HepG2 (cell line): ENCODE measurements around the gene PARP3. TPM values are rescaled to one million over a fixed set of nuclear protein-coding genes. Genes with fewer than 3 reads are reported as not detected.
A peak's percentile ranks its signal among the peaks of the same experiment; 100 is the strongest.

Source experiments
- GATAD2A ChIP-seq: IDR thresholded peaks from 2 replicates; pipeline ENCODE4 v1.6.1; 2016
- HNF4A ChIP-seq: sonication (generic); formaldehyde crosslinking; IDR thresholded peaks from 2 replicates; pipeline ENCODE4 v1.4.0; 2020; ENCODE audit warnings: missing genetic modification reagents
- HOXD1 ChIP-seq: sonication (generic); formaldehyde crosslinking; IDR thresholded peaks from 2 replicates; pipeline ENCODE4 v1.5.0; 2020; ENCODE audit warnings: missing genetic modification reagents
- MED1 ChIP-seq: sonication (generic); formaldehyde crosslinking; IDR thresholded peaks from 2 replicates; pipeline ENCODE4 v1.4.0; 2020; ENCODE audit warnings: missing genetic modification reagents
- MYNN ChIP-seq: sonication (generic); formaldehyde crosslinking; IDR thresholded peaks from 2 replicates; pipeline ENCODE4 v1.4.0; 2020; ENCODE audit warnings: mild to moderate bottlenecking, low read depth, missing genetic modification reagents
- NR2C2 ChIP-seq: sonication (generic); formaldehyde crosslinking; IDR thresholded peaks from 2 replicates; pipeline ENCODE4 v1.4.0; 2020; ENCODE audit warnings: missing genetic modification reagents, mild to moderate bottlenecking, moderate library complexity, borderline replicate concordance
- PAXIP1 ChIP-seq: sonication (generic); formaldehyde crosslinking; conservative IDR thresholded peaks from 2 replicates; pipeline ENCODE4 v1.4.0; 2020; ENCODE audit warnings: mild to moderate bottlenecking, missing genetic modification reagents, moderate library complexity
- SALL1 ChIP-seq: sonication (generic); formaldehyde crosslinking; IDR thresholded peaks from 2 replicates; pipeline ENCODE4 v1.8.0; 2022; ENCODE audit warnings: mild to moderate bottlenecking, missing genetic modification reagents
- ZNF770 ChIP-seq: sonication (generic); formaldehyde crosslinking; IDR thresholded peaks from 2 replicates; pipeline ENCODE4 v1.5.0; 2020; ENCODE audit warnings: mild to moderate bottlenecking, missing genetic modification reagents
- polyA plus RNA-seq, 8 experiments: library from polyadenylated mRNA; depleted of rRNA in 3 of 8; stranded (reverse) in 7 of 8; unstranded in 1 of 8; fragments of >200 nt; fragmentation: Illumina TruSeq in 4 of 8; extraction: Trizol in 4 of 8; gene quantifications; 2 replicates each; pipeline versions ENCODE4 v1.2.1 to v1.2.3, GENCODE V29; 2011 to 2016; ENCODE audit warnings: low read depth in 4 of 8, missing spikeins in 1 of 8, mixed read lengths in 1 of 8; ENCODE audit not compliant: insufficient read depth in 1 of 8
- total RNA-seq, 5 experiments: library from RNA; depleted of rRNA; stranded (reverse); fragments of >200 nt; fragmentation: Illumina TruSeq; extraction: Trizol; gene quantifications; 2 replicates each; pipeline ENCODE4 v1.2.3, GENCODE V29; 2016; ENCODE audit warnings: low read depth in 1 of 5

The PARP3 gene
- total and polyA plus RNA-seq, 2 of the 13 experiments (the other 11 are each of a cell fraction or from before 2014, with no cell fraction given), result 11.2 to 21.5 TPM

- peak; percentile 84 for TF ChIP-seq ZNF770 (CRISPR knock-in tag)
- TF ChIP-seq GATAD2A, result 0 out of 2 replicates have a peak, but pooled peaks have one; percentile 13
- no peak for TF ChIP-seq HOXD1
- peak; percentile 53; the same call in 1 of the 2 replicates for TF ChIP-seq PAXIP1
- TF ChIP-seq NR2C2, result peak; percentile 50; the same call in 1 of the 2 replicates
- peak; percentile 65 for TF ChIP-seq HNF4A (CRISPR knock-in tag)
- TF ChIP-seq SALL1, result peak; percentile 39
- TF ChIP-seq MYNN (CRISPR knock-in tag), result no peak
- 0 out of 2 replicates have a peak, but pooled peaks have one; percentile 24 for TF ChIP-seq MED1
These were observed 8.7 kb downstream of the PARP3 start (continued) for GRCh38 chr3:51950899-51951298.
